Body of pancreas (tissue), 4 donors: Measurements from ENCODE around the gene DERL3. TPM values are rescaled to one million over a fixed set of nuclear protein-coding genes. Genes with fewer than 3 reads are reported as not detected.

ENCODE experiments used
- ATAC-seq: fragments of 150-250 bp; one replicate; pipeline ENCODE4 v1.9.1; 2016
- DNase-seq, 4 donors: peaks; one replicate each; pipeline ENCODE4 v3.0.0-alpha.2; 2019
- H3K27ac ChIP-seq, 4 donors: fragments of 200-600 bp; sonication (generic); 1 replicate in 3 of 4; 2 replicates in 1 of 4; pipeline versions ENCODE4 v1.5.1 to v1.6.1; 2016 to 2019; ENCODE audit warnings: mild to moderate bottlenecking in 1 of 4, mixed read lengths in 1 of 4, moderate library complexity in 1 of 4
- H3K27me3 ChIP-seq, 2 donors: fragments of 200-600 bp; sonication (generic); one replicate each; pipeline ENCODE4 v1.6.0; 2016; ENCODE audit warnings: mild to moderate bottlenecking in 1 of 2
- H3K36me3 ChIP-seq, 2 donors: fragments of 200-600 bp; sonication (generic); replicated peaks in 1 of 2; 2 replicates each; pipeline ENCODE4 v1.5.1; 2016; ENCODE audit warnings: low read depth in 2 of 2; ENCODE audit not compliant: insufficient read depth in 1 of 2
- H3K4me1 ChIP-seq: fragments of 200-600 bp; sonication (generic); one replicate; pipeline ENCODE4 v1.6.0; 2016
- H3K4me3 ChIP-seq, 2 donors: fragments of 200-600 bp; sonication (generic); 1 replicate in 1 of 2; 2 replicates in 1 of 2; pipeline ENCODE4 v1.5.1; 2016 to 2019
- H3K9me3 ChIP-seq, 3 donors: fragments of 200-600 bp; sonication (generic); 1 replicate in 2 of 3; 2 replicates in 1 of 3; pipeline ENCODE4 v1.5.1; 2016
- POLR2A ChIP-seq, 3 donors: fragments of 450-650 bp; IDR thresholded peaks; one replicate each; pipeline ENCODE4 v1.6.1; 2016; ENCODE audit warnings: antibody characterized with exemption in 3 of 3, mild to moderate bottlenecking in 2 of 3
- WGBS, 2 donors: methylation state at CpG; one replicate each; pipeline ENCODE4 v1.1.5; 2017; 5-methylcytosine and 5-hydroxymethylcytosine counted together
- intact Hi-C: fragments of 100-400 bp; cut with DNase I; formaldehyde crosslinking; loops from one replicate; pipeline ENCODE4 v1.15.1; 2023
- total RNA-seq, 2 donors: library from RNA; depleted of rRNA; stranded (reverse); fragments of >200 nt; gene quantifications; one replicate each; pipeline ENCODE4 v1.1.0, GENCODE V29; 2016
- TF ChIP-seq, protein P1 (sequence below), 7 experiments: fragments of 450-650 bp in 4 of 7; fragments of 200-600 bp in 3 of 7; sonication (generic) in 3 of 7; IDR thresholded peaks; one replicate each; pipeline ENCODE4 v1.5.1; 2016 to 2019; ENCODE audit warnings: antibody characterized with exemption in 7 of 7

The DERL3 gene
- total RNA-seq, 2 donors from 2014 or later: 6.2 to 33.3 TPM

DNA sequence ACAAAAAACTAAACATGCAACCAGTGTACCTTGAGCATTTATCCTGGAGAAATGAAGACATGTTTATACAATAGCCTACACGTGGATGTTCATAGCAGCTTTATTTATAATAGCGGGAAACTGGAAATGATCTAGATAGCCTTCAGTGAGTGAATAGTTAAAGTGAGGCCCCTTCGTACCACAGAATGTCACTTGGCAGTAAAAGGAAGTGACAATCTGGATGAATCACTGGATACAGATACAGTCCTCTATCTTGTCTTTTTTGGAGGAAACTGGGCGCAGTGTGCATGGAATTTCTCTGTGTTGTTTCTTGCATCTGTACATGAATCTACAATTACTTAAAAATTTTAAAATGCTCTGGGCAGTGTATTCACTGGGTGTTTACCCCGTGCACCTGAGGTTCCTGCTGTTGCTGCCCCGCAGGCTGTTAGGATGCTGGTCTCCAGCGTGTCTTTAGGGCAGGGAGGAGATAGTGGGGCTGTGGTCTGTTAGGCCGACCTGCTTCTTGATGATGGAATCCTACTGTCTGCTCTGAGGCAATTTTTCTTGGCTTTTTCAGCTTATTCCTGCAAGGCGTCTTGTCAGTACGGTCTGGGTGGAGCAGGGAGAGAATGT lies 23.2 kb downstream of the DERL3 start:
- Histone ChIP-seq H3K27me3 (no peaks in the 10 kb centered on the region), H3K9me3 (no peaks in the 10 kb centered on the region), H3K27ac (no peak overlapping the region), H3K4me1 (no peaks in the 10 kb centered on the region), H3K4me3 (no peak overlapping the region), H3K36me3 (peaks cover 0 to 8% of the 10 kb centered on the region in 2 donors)
- no peak for ATAC-seq
- 71 to 75% methylated on average over 8 to 10 of the region's 10 CpGs for WGBS, 2 donors
- no peak for DNase-seq
- TF ChIP-seq, protein P1, sequence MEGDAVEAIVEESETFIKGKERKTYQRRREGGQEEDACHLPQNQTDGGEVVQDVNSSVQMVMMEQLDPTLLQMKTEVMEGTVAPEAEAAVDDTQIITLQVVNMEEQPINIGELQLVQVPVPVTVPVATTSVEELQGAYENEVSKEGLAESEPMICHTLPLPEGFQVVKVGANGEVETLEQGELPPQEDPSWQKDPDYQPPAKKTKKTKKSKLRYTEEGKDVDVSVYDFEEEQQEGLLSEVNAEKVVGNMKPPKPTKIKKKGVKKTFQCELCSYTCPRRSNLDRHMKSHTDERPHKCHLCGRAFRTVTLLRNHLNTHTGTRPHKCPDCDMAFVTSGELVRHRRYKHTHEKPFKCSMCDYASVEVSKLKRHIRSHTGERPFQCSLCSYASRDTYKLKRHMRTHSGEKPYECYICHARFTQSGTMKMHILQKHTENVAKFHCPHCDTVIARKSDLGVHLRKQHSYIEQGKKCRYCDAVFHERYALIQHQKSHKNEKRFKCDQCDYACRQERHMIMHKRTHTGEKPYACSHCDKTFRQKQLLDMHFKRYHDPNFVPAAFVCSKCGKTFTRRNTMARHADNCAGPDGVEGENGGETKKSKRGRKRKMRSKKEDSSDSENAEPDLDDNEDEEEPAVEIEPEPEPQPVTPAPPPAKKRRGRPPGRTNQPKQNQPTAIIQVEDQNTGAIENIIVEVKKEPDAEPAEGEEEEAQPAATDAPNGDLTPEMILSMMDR (IDR thresholded peaks at IDR 0.05): no peak
- no peak for TF ChIP-seq POLR2A (IDR thresholded peaks at IDR 0.05)
- intact Hi-C loops: no loop called here

- Histone ChIP-seq H3K27me3 (no peaks in the 10 kb centered on the region), H3K9me3 (no peaks in the 10 kb centered on the region), H3K4me1 (no peaks in the 10 kb centered on the region), H3K27ac (no peak overlapping the region), H3K4me3 (no peak overlapping the region), H3K36me3 (peaks cover 0 to 9% of the 10 kb centered on the region in 2 donors)
- no peak for ATAC-seq
- TF ChIP-seq, protein P1 (IDR thresholded peaks at IDR 0.05): no peak
- TF ChIP-seq POLR2A (IDR thresholded peaks at IDR 0.05): no peak
- WGBS, 2 donors: 93 to 97% methylated on average over 4 of the region's 4 CpGs
- no peak for DNase-seq
- intact Hi-C loops: no loop called here
Observed at GRCh38 chr22:23812378-23812777, 26.4 kb downstream of the DERL3 start.

- DNase-seq (no peak), ATAC-seq (no peak)
- TF ChIP-seq, protein P1 (IDR thresholded peaks at IDR 0.05): no peak
- TF ChIP-seq POLR2A (IDR thresholded peaks at IDR 0.05): no peak
- Histone ChIP-seq H3K9me3 (no peaks in the 10 kb centered on the region), H3K4me1 (no peaks in the 10 kb centered on the region), H3K27ac (no peak overlapping the region), H3K27me3 (no peaks in the 10 kb centered on the region), H3K4me3 (no peak overlapping the region), H3K36me3 (peaks cover 0 to 13% of the 10 kb centered on the region in 2 donors)
- WGBS, 2 donors: 100% methylated on average over 1 of the region's 1 CpG
- intact Hi-C loops: no loop called here
Observed at GRCh38 chr22:23806837-23807236, 32.0 kb downstream of the DERL3 start.

DNA sequence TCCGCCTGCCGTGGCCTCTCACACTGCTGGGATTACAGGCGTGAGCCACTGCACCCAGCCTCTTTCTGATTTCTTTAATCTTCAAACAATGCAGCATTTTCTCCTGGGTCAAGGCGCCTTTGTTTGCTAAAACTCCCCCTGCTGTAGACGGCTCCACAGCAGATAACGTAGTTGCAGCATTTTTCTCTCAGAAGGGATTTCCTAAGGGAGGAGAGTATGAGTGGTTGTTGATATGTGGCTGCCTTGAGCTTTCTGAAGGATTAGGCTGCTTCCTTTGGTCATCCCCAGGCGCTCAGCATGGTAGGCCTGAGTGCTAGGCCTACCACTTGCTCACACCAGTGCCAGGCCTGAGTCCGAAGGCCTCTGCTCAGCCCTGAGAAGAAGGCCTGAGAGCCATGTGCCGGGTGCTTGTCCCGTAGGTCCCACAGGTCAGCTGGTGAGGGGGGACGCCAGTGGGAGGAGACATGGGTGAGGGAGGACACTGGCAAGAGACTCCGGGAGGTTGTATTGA lies 34.0 kb downstream of the DERL3 start:
- H3K36me3 ChIP-seq: peaks cover 0 to 26% of the 10 kb centered on the region in 2 donors
- ATAC-seq: no peak
- H3K9me3 ChIP-seq: no peaks in the 10 kb centered on the region
- DNase-seq: no peak
- no peak overlapping the region for H3K4me3 ChIP-seq
- H3K4me1 ChIP-seq: no peaks in the 10 kb centered on the region
- TF ChIP-seq, protein P1 (IDR thresholded peaks at IDR 0.05): no peak
- no peak for TF ChIP-seq POLR2A (IDR thresholded peaks at IDR 0.05)
- intact Hi-C loops: no loop called here
- WGBS, 2 donors: 68 to 95% methylated on average over 6 to 12 of the region's 12 CpGs
- no peaks in the 10 kb centered on the region for H3K27me3 ChIP-seq
- no peak overlapping the region for H3K27ac ChIP-seq
